ENCODE measurements around the gene UACA. TPM values are rescaled to one million over a fixed set of nuclear protein-coding genes. Genes with fewer than 3 reads are reported as not detected.

The UACA gene
- total and polyA plus RNA-seq, 2 experiments from 2014 or later = 21.5 to 35.8 TPM

- H3K9me2 ChIP-seq (ENCODE audit: insufficient read depth) = 0 out of 2 replicates have a peak, but pooled peaks cover 4% of the 10 kb centered on the region
- H3K4me3 ChIP-seq = no peak overlapping the region
- no peaks in the 10 kb centered on the region for H3K36me3 ChIP-seq (ENCODE audit: insufficient read depth)
- Mint-ChIP-seq H3K27me3 (ENCODE audit: insufficient read depth, low read depth, poor library complexity) (no peaks in the 10 kb centered on the region), H3K9me3 (no peaks in the 10 kb centered on the region; the same call in 2 of the 3 replicates), H3K4me3 (no peak overlapping the region), H3K27ac (no peak overlapping the region), H3K36me3 (ENCODE audit: low read depth) (no peaks in the 10 kb centered on the region; the same call in 2 of the 3 replicates), H3K4me1 (no peaks in the 10 kb centered on the region)
- H3K4me2 ChIP-seq = no peak overlapping the region
- H3K27me3 ChIP-seq (ENCODE audit: insufficient read depth) = no peaks in the 10 kb centered on the region
- ATAC-seq = no peak
- no peak for DNase-seq (ENCODE audit: low spot score)
- H3K79me2 ChIP-seq (replicated peaks; ENCODE audit: insufficient read depth) = no peaks in the 10 kb centered on the region
- H4K20me1 ChIP-seq (replicated peaks; ENCODE audit: insufficient read depth) = no peaks in the 10 kb centered on the region
- H3K27ac ChIP-seq (ENCODE audit: low read depth) = no peak overlapping the region
- H3K4me1 ChIP-seq (ENCODE audit: insufficient read depth) = no peaks in the 10 kb centered on the region
- H2AFZ ChIP-seq = no peak overlapping the region
- no peaks in the 10 kb centered on the region for H3F3A ChIP-seq (replicated peaks; ENCODE audit: low read depth)
- TF ChIP-seq POLR2AphosphoS5 (IDR thresholded peaks at IDR 0.05; ENCODE audit: low read depth) (no peak), CTCF (conservative IDR thresholded peaks at IDR 0.05; ENCODE audit: low read depth in 2 of 2) (no peak), REST (IDR thresholded peaks at IDR 0.05; ENCODE audit: unreplicated experiment) (no peak), STAT1 (IDR thresholded peaks at IDR 0.05; ENCODE audit: unreplicated experiment) (no peak), JUNB (IDR thresholded peaks at IDR 0.05; ENCODE audit: unreplicated experiment) (no peak), NANOG (IDR thresholded peaks at IDR 0.05; ENCODE audit: borderline replicate concordance) (no peak), ZNF114 (CRISPR knock-in tag; IDR thresholded peaks at IDR 0.05) (no peak), CREB1 (CRISPR knock-in tag; IDR thresholded peaks at IDR 0.05; ENCODE audit: low read depth) (no peak), EZH2phosphoT487 (IDR thresholded peaks at IDR 0.05; ENCODE audit: unreplicated experiment) (no peak), ZNF462 (CRISPR knock-in tag; IDR thresholded peaks at IDR 0.05) (no peak), ZNF331 (CRISPR knock-in tag; IDR thresholded peaks at IDR 0.05; ENCODE audit: low read depth) (no peak), ETS1 (IDR thresholded peaks at IDR 0.05) (no peak), EZH2 (IDR thresholded peaks at IDR 0.05; ENCODE audit: low read depth, unreplicated experiment) (no peak)
Observed at GRCh38 chr15:70801109-70801508, 37.8 kb upstream of the UACA start.

Data from GM23338 (cell line).